HEK293 (cell line): Measurements from ENCODE around the gene FAM163A.

Experiments
- CTCF ChIA-PET: fragments of 350-600 bp; formaldehyde crosslinking; extraction: SDS; loops from one replicate; lab custom pipeline; 2021; ENCODE audit warnings: antibody characterized with exemption; lab: Yijun Ruan, JAX
- POLR2A ChIA-PET: fragments of 300-600 bp; formaldehyde crosslinking; extraction: SDS; loops from one replicate; lab custom pipeline; 2020; ENCODE audit warnings: antibody characterized with exemption, inconsistent platforms; lab: Yijun Ruan, JAX
- H3K27ac ChIP-seq: fragments of 200-500 bp; sonication (Bioruptor generic); 2 replicates; pipeline ENCODE4 v1.5.1; 2014; ENCODE audit warnings: low read depth, low read length, control low read depth, inconsistent platforms; ENCODE audit errors: extremely low read depth
- H3K36me3 ChIP-seq, 2 experiments: fragments of 200-500 bp in 1 of 2; sonication (Bioruptor generic) in 1 of 2; 1 replicate in 1 of 2; 2 replicates in 1 of 2; pipeline ENCODE4 v1.5.1; 2014 to 2017; ENCODE audit warnings: inconsistent platforms in 2 of 2, low read length in 2 of 2; ENCODE audit not compliant: control insufficient read depth in 2 of 2, insufficient read depth in 1 of 2
- H3K4me1 ChIP-seq: fragments of 200-500 bp; sonication (Bioruptor generic); 2 replicates; pipeline ENCODE4 v1.5.1; 2014; ENCODE audit warnings: mild to moderate bottlenecking, low read length, inconsistent platforms; ENCODE audit not compliant: control insufficient read depth, insufficient read depth
- H3K4me3 ChIP-seq: 2 replicates; pipeline ENCODE4 v1.5.1; 2011; ENCODE audit warnings: low read depth, mild to moderate bottlenecking, control low read depth, low read length, moderate library complexity
- H3K9me3 ChIP-seq: fragments of 200-500 bp; sonication (Bioruptor generic); 2 replicates; pipeline ENCODE4 v1.5.1; 2014; ENCODE audit warnings: low read depth, low read length, inconsistent platforms; ENCODE audit not compliant: control insufficient read depth, insufficient read depth
- ATF2 ChIP-seq: fragments of 450-650 bp; formaldehyde crosslinking; IDR thresholded peaks from 2 replicates; pipeline ENCODE4 v1.5.1; 2016; ENCODE audit warnings: missing biosample characterization, missing genetic modification characterization, low read depth
- FEZF1 ChIP-seq: fragments of 450-650 bp; formaldehyde crosslinking; IDR thresholded peaks from 2 replicates; pipeline ENCODE4 v1.5.1; 2016; ENCODE audit warnings: missing biosample characterization, missing genetic modification characterization
- GLI4 ChIP-seq: fragments of 450-650 bp; formaldehyde crosslinking; IDR thresholded peaks from 2 replicates; pipeline ENCODE4 v1.5.1; 2016; ENCODE audit warnings: missing biosample characterization, missing genetic modification characterization
- KLF10 ChIP-seq: fragments of 450-650 bp; IDR thresholded peaks from 2 replicates; pipeline ENCODE4 v1.5.1; 2018; ENCODE audit warnings: missing biosample characterization, mild to moderate bottlenecking, missing genetic modification characterization
- KLF9 ChIP-seq: fragments of 450-650 bp; formaldehyde crosslinking; IDR thresholded peaks from 2 replicates; pipeline ENCODE4 v1.5.1; 2016; ENCODE audit warnings: missing biosample characterization, missing genetic modification characterization, low read depth
- PRDM2 ChIP-seq: fragments of 450-650 bp; formaldehyde crosslinking; IDR thresholded peaks from 2 replicates; pipeline ENCODE4 v1.5.1; 2016; ENCODE audit warnings: missing biosample characterization, missing genetic modification characterization, borderline replicate concordance
- ZBTB17 ChIP-seq: fragments of 450-650 bp; formaldehyde crosslinking; IDR thresholded peaks from 2 replicates; pipeline ENCODE4 v1.5.1; 2016; ENCODE audit warnings: missing biosample characterization, missing genetic modification characterization
- ZFHX2 ChIP-seq: fragments of 450-650 bp; formaldehyde crosslinking; conservative IDR thresholded peaks from 2 replicates; pipeline ENCODE4 v1.5.1; 2016; ENCODE audit warnings: missing biosample characterization, missing genetic modification characterization
- ZFP37 ChIP-seq: fragments of 450-650 bp; formaldehyde crosslinking; IDR thresholded peaks from 2 replicates; pipeline ENCODE4 v1.5.1; 2016; ENCODE audit warnings: missing biosample characterization, missing genetic modification characterization
- ZNF155 ChIP-seq: fragments of 450-650 bp; formaldehyde crosslinking; IDR thresholded peaks from 2 replicates; pipeline ENCODE4 v1.5.1; 2016; ENCODE audit warnings: missing biosample characterization, missing genetic modification characterization
- ZNF174 ChIP-seq: fragments of 450-650 bp; formaldehyde crosslinking; IDR thresholded peaks from 2 replicates; pipeline ENCODE4 v1.5.0; 2017; ENCODE audit warnings: missing biosample characterization, mild to moderate bottlenecking, missing genetic modification characterization
- ZNF184 ChIP-seq: fragments of 450-650 bp; IDR thresholded peaks from 2 replicates; pipeline ENCODE4 v1.5.1; 2018; ENCODE audit warnings: missing biosample characterization, mild to moderate bottlenecking, missing genetic modification characterization
- ZNF248 ChIP-seq: fragments of 450-650 bp; formaldehyde crosslinking; IDR thresholded peaks from 2 replicates; pipeline ENCODE4 v1.5.1; 2017; ENCODE audit warnings: missing biosample characterization, missing genetic modification characterization
- ZNF416 ChIP-seq: fragments of 450-650 bp; formaldehyde crosslinking; IDR thresholded peaks from 2 replicates; pipeline ENCODE4 v1.5.1; 2016; ENCODE audit warnings: missing biosample characterization, missing genetic modification characterization
- ZNF600 ChIP-seq: fragments of 450-650 bp; formaldehyde crosslinking; IDR thresholded peaks from 2 replicates; pipeline ENCODE4 v1.5.1; 2016; ENCODE audit warnings: missing biosample characterization, missing genetic modification characterization
- ZNF621 ChIP-seq: fragments of 450-650 bp; formaldehyde crosslinking; IDR thresholded peaks from 2 replicates; pipeline ENCODE4 v1.5.1; 2017; ENCODE audit warnings: missing biosample characterization, missing genetic modification characterization
- ZNF639 ChIP-seq: fragments of 450-650 bp; formaldehyde crosslinking; IDR thresholded peaks from 2 replicates; pipeline ENCODE4 v1.5.1; 2016; ENCODE audit warnings: missing biosample characterization, missing genetic modification characterization
- ZNF747 ChIP-seq: fragments of 450-650 bp; formaldehyde crosslinking; IDR thresholded peaks from 2 replicates; pipeline ENCODE4 v1.5.1; 2016; ENCODE audit warnings: missing biosample characterization, missing genetic modification characterization
- ZNF791 ChIP-seq: fragments of 450-650 bp; formaldehyde crosslinking; IDR thresholded peaks from 2 replicates; pipeline ENCODE4 v1.5.1; 2016; ENCODE audit warnings: missing biosample characterization, missing genetic modification characterization
- ZSCAN16 ChIP-seq: fragments of 450-650 bp; formaldehyde crosslinking; IDR thresholded peaks from 2 replicates; pipeline ENCODE4 v1.5.1; 2016; ENCODE audit warnings: missing biosample characterization, missing genetic modification characterization

The FAM163A gene

GRCh38 chr1:179729881-179730280 is 13.2 kb upstream of the FAM163A start:
- no peaks in the 10 kb centered on the region for H3K36me3 ChIP-seq
- ChIA-PET CTCF (interaction anchor here (0.6 to 2.6 kb wide), 3 partner anchors 24 to 82 kb away, joined by 3 to 11 read pairs (median 8); no protein-coding TSS in a partner anchor), POLR2A (no interaction called here)
- H3K9me3 ChIP-seq = no peaks in the 10 kb centered on the region
- no peaks in the 10 kb centered on the region for H3K4me1 ChIP-seq
- TF ChIP-seq ZFP37 (no peak), ZFHX2 (tag by site-specific recombination) (no peak), KLF9 (no peak), ZNF416 (tag by site-specific recombination) (no peak), ZNF174 (tag by site-specific recombination) (no peak), ZNF155 (no peak), PRDM2 (tag by site-specific recombination) (no peak), ZNF248 (tag by site-specific recombination) (no peak), ZNF747 (tag by site-specific recombination) (no peak), ZNF639 (tag by site-specific recombination) (no peak), ZNF621 (tag by site-specific recombination) (no peak), ZBTB17 (tag by site-specific recombination) (no peak), KLF10 (tag by site-specific recombination) (no peak), ZSCAN16 (tag by site-specific recombination) (no peak), ZNF600 (no peak), ZNF184 (tag by site-specific recombination) (no peak), FEZF1 (tag by site-specific recombination) (no peak), GLI4 (tag by site-specific recombination) (no peak)
- no peak overlapping the region for H3K27ac ChIP-seq
- no peak overlapping the region for H3K4me3 ChIP-seq

- Histone ChIP-seq H3K27ac (no peak overlapping the region), H3K36me3 (no peaks in the 10 kb centered on the region), H3K4me3 (no peak overlapping the region), H3K4me1 (no peaks in the 10 kb centered on the region), H3K9me3 (no peaks in the 10 kb centered on the region)
- ChIA-PET POLR2A (no interaction called here), CTCF (interaction anchor here (0.9 to 2.0 kb wide), 5 partner anchors 22 to 456 kb away, joined by 3 to 6 read pairs (median 6); no protein-coding TSS in a partner anchor)
- TF ChIP-seq ATF2 (tag by site-specific recombination) (peak; percentile 75), ZNF791 (tag by site-specific recombination) (no peak)
Measured at GRCh38 chr1:179731643-179732042, 11.4 kb upstream of the FAM163A start.
